ENCODE measurements around the gene SPATA2.

The SPATA2 gene

GRCh38 chr20:49929142-49929494 lies 13.8 kb upstream of the SPATA2 start:
- no peak for DNase-seq

GRCh38 chr20:49928411-49929141 lies 13.2 kb upstream of the SPATA2 start:
- DNase-seq: peak; percentile 74 to 96

GRCh38 chr20:49925901-49926454 lies 10.6 kb upstream of the SPATA2 start:
- peak; percentile 25 to 26 for DNase-seq

- no peak for DNase-seq
Observed at GRCh38 chr20:49924247-49924646, 8.9 kb upstream of the SPATA2 start.

- peak in 1 of 2 donors; percentile 29 for DNase-seq
Observed at GRCh38 chr20:49919461-49919860, 4.1 kb upstream of the SPATA2 start.

- no peak for DNase-seq
Observed at GRCh38 chr20:49919009-49919408, 3.7 kb upstream of the SPATA2 start.

GRCh38 chr20:49918446-49918845 lies 3.1 kb upstream of the SPATA2 start:
- DNase-seq: no peak

GRCh38 chr20:49916146-49917002 lies 1.0 kb upstream of the SPATA2 start:
- DNase-seq: no peak

- DNase-seq: no peak
Observed at GRCh38 chr20:49915118-49915379, 280 bp downstream of the SPATA2 start.

- DNase-seq: no peak
Observed at GRCh38 chr20:49914310-49915117, 815 bp downstream of the SPATA2 start.

- peak in 1 of 2 donors; percentile 30 for DNase-seq
Observed at GRCh38 chr20:49913399-49914047, 1.8 kb downstream of the SPATA2 start.

GRCh38 chr20:49910340-49910706 lies 5.0 kb downstream of the SPATA2 start:
- no peak for DNase-seq

GRCh38 chr20:49909499-49910339 lies 5.6 kb downstream of the SPATA2 start:
- no peak for DNase-seq

- no peak for DNase-seq
Observed at GRCh38 chr20:49908258-49908565, 7.1 kb downstream of the SPATA2 start.

GRCh38 chr20:49907405-49908257 lies 7.7 kb downstream of the SPATA2 start:
- no peak for DNase-seq

- DNase-seq: no peak
Observed at GRCh38 chr20:49906615-49907154, 8.6 kb downstream of the SPATA2 start.

- DNase-seq: no peak
Observed at GRCh38 chr20:49906101-49906604, 9.2 kb downstream of the SPATA2 start.

- DNase-seq: no peak
Observed at GRCh38 chr20:49905415-49906091, 9.8 kb downstream of the SPATA2 start.

GRCh38 chr20:49904440-49905214 lies 10.7 kb downstream of the SPATA2 start:
- DNase-seq: no peak
